K562 (cell line): ENCODE measurements around the gene RUNX1. TPM values are rescaled to one million over a fixed set of nuclear protein-coding genes. Genes with fewer than 3 reads are reported as not detected.

Experiments used
- ATAC-seq: fragments of 200-7000 bp; cut with Tn5 transposase; 3 replicates; pipeline ENCODE4 v1.9.1; 2020; ENCODE audit warnings: moderate library complexity
- BruUV-seq: library from RNA; stranded (reverse); fragments of 400-500 nt; replicated peaks from 2 replicates; lab custom pipeline; 2021; lab: Mats Ljungman, UMichigan
- CTCF ChIA-PET: fragments of 300-600 bp; formaldehyde crosslinking; extraction: SDS; loops from one replicate; lab custom pipeline; 2021; ENCODE audit warnings: low intra/inter-chr PET ratio; lab: Yijun Ruan, JAX
- POLR2A ChIA-PET: fragments of 300-600, 350-650 bp; sonication (Branson Sonifier 250); formaldehyde crosslinking; extraction: SDS; loops from one replicate; lab custom pipeline; 2021; ENCODE audit warnings: antibody characterized with exemption, inconsistent platforms; lab: Yijun Ruan, JAX
- DNase-seq, 4 experiments: peaks; one replicate each; pipeline versions ENCODE4 v3.0.0 to v3.0.0-alpha.2; 2011 to 2018; ENCODE audit warnings: low spot score in 3 of 4, mixed read lengths in 3 of 4; ENCODE audit errors: extremely low read depth in 1 of 4
- FAIRE-seq: peaks from 2 replicates; lab custom pipeline; 2011; peaks lifted over from hg19 to GRCh38; lab: Jason Lieb, UNC
- H2AFZ ChIP-seq: 2 replicates; pipeline ENCODE4 v1.6.0; 2011; ENCODE audit warnings: low read depth, low read length, control low read depth, inconsistent platforms
- H3K27ac ChIP-seq: fragments of 200-600 bp; 3 replicates; pipeline ENCODE4 v1.8.0; 2011; ENCODE audit warnings: low read depth, mild to moderate bottlenecking, control low read depth, inconsistent platforms, low read length, moderate library complexity, mixed read lengths; ENCODE audit errors: extremely low read depth
- H3K27me3 ChIP-seq, 2 experiments: fragments of 300-600 bp in 1 of 2; 2 replicates in 1 of 2; 3 replicates in 1 of 2; pipeline versions ENCODE4 v1.6.0 to v1.8.0; 2011; ENCODE audit warnings: inconsistent platforms in 2 of 2, low read length in 2 of 2, mild to moderate bottlenecking in 1 of 2, mixed read lengths in 1 of 2, moderate library complexity in 1 of 2; ENCODE audit not compliant: control insufficient read depth in 2 of 2, insufficient read depth in 2 of 2
- H3K36me3 ChIP-seq: fragments of 300-600 bp; 3 replicates; pipeline ENCODE4 v1.8.0; 2011; ENCODE audit warnings: mild to moderate bottlenecking, low read length, inconsistent platforms; ENCODE audit not compliant: control insufficient read depth, insufficient read depth
- H3K4me1 ChIP-seq, 2 experiments: fragments of 200-600 bp in 1 of 2; replicated peaks in 1 of 2; 2 replicates in 1 of 2; 3 replicates in 1 of 2; pipeline versions ENCODE4 v1.5.1 to v1.8.0; 2011; ENCODE audit warnings: inconsistent platforms in 2 of 2, low read length in 2 of 2, mild to moderate bottlenecking in 1 of 2, mixed read lengths in 1 of 2, moderate library complexity in 1 of 2; ENCODE audit not compliant: control insufficient read depth in 2 of 2, insufficient read depth in 2 of 2
- H3K4me2 ChIP-seq: 2 replicates; pipeline ENCODE4 v1.6.1; 2011; ENCODE audit warnings: low read length, control low read depth, inconsistent platforms, mixed read lengths; ENCODE audit not compliant: insufficient read depth
- H3K4me3 ChIP-seq: fragments of 200-600 bp; sonication (generic), shearing (Covaris generic); 2 replicates; pipeline ENCODE4 v1.5.1; 2016; ENCODE audit warnings: control low read depth, inconsistent platforms
- H3K79me2 ChIP-seq: fragments of 200-600 bp; 3 replicates; pipeline ENCODE4 v1.8.0; 2011; ENCODE audit warnings: low read length, inconsistent platforms; ENCODE audit not compliant: control insufficient read depth, insufficient read depth
- H3K9ac ChIP-seq, 2 experiments: 2 replicates each; pipeline versions ENCODE4 v1.6.0 to v1.6.1; 2011; ENCODE audit warnings: low read depth in 2 of 2, low read length in 2 of 2, control low read depth in 1 of 2, inconsistent platforms in 1 of 2, mild to moderate bottlenecking in 1 of 2, mixed read lengths in 1 of 2; ENCODE audit not compliant: insufficient read depth in 1 of 2
- H3K9me1 ChIP-seq: one replicate; pipeline ENCODE4 v1.6.0; 2011; ENCODE audit warnings: inconsistent platforms, mild to moderate bottlenecking, low read length, moderate library complexity; ENCODE audit not compliant: control insufficient read depth, insufficient read depth
- H3K9me3 ChIP-seq: replicated peaks from 2 replicates; pipeline ENCODE4 v1.5.1; 2011; ENCODE audit warnings: low read depth, low read length, inconsistent platforms; ENCODE audit not compliant: control insufficient read depth, insufficient read depth
- H4K20me1 ChIP-seq: replicated peaks from 2 replicates; pipeline ENCODE4 v1.6.1; 2011; ENCODE audit warnings: low read length, inconsistent platforms, mixed read lengths; ENCODE audit not compliant: control insufficient read depth, insufficient read depth
- ATF4 ChIP-seq: fragments of 450-650 bp; formaldehyde crosslinking; IDR thresholded peaks from 2 replicates; pipeline ENCODE4 v1.4.0; 2022; ENCODE audit warnings: mild to moderate bottlenecking, moderate library complexity
- CBFA2T2 ChIP-seq: fragments of 450-650 bp; conservative IDR thresholded peaks from 2 replicates; pipeline ENCODE4 v1.6.1; 2017; ENCODE audit warnings: mild to moderate bottlenecking
- ETS2 ChIP-seq: IDR thresholded peaks from 2 replicates; pipeline ENCODE4 v1.6.1; 2016; ENCODE audit warnings: borderline replicate concordance, missing genetic modification characterization, mild to moderate bottlenecking, moderate library complexity, missing compliant biosample characterization; ENCODE audit not compliant: poor library complexity, severe bottlenecking
- GTF2E2 ChIP-seq: fragments of 200-800 bp; sonication (Bioruptor generic); IDR thresholded peaks from 2 replicates; pipeline ENCODE4 v1.6.1; 2016; ENCODE audit warnings: missing genetic modification characterization, missing compliant biosample characterization
- NR2C1 ChIP-seq, 2 experiments: fragments of 450-650 bp; IDR thresholded peaks; 2 replicates each; pipeline ENCODE4 v1.6.1; 2017; ENCODE audit warnings: mild to moderate bottlenecking in 2 of 2, antibody characterized with exemption in 1 of 2, inconsistent platforms in 1 of 2, missing compliant biosample characterization in 1 of 2, missing genetic modification characterization in 1 of 2
- PKNOX1 ChIP-seq: fragments of 450-650 bp; IDR thresholded peaks from 2 replicates; pipeline ENCODE4 v1.6.1; 2016
- RAD51 ChIP-seq: fragments of 450-650 bp; IDR thresholded peaks from 2 replicates; pipeline ENCODE4 v1.7.1; 2016; ENCODE audit warnings: low read depth, mild to moderate bottlenecking, borderline replicate concordance
- RBBP5 ChIP-seq: fragments of 200-600 bp; sonication (generic); IDR thresholded peaks from 2 replicates; pipeline ENCODE4 v1.6.1; 2012; ENCODE audit warnings: borderline replicate concordance, mild to moderate bottlenecking, low read length, control low read depth, inconsistent platforms; ENCODE audit not compliant: insufficient read depth, poor library complexity, severe bottlenecking
- SOX6 ChIP-seq: fragments of 450-650 bp; IDR thresholded peaks from 2 replicates; pipeline ENCODE4 v1.6.1; 2014; ENCODE audit warnings: mild to moderate bottlenecking
- STAT5A ChIP-seq: IDR thresholded peaks from 2 replicates; pipeline ENCODE4 v1.6.1; 2012; ENCODE audit warnings: low read length, inconsistent platforms, borderline replicate concordance
- TFE3 ChIP-seq: fragments of 450-650 bp; formaldehyde crosslinking; IDR thresholded peaks from 2 replicates; pipeline ENCODE4 v1.4.0; 2020; ENCODE audit warnings: mild to moderate bottlenecking, mixed read lengths
- TOE1 ChIP-seq, 2 experiments: fragments of 450-650 bp in 1 of 2; sonication (generic) in 1 of 2; formaldehyde crosslinking in 1 of 2; IDR thresholded peaks; 2 replicates each; pipeline versions ENCODE4 v1.7.1 to v1.8.0; 2016 to 2022; ENCODE audit warnings: borderline replicate concordance in 2 of 2, mild to moderate bottlenecking in 2 of 2, antibody characterized with exemption in 1 of 2, inconsistent platforms in 1 of 2, low read depth in 1 of 2, missing genetic modification reagents in 1 of 2, moderate library complexity in 1 of 2
- USF2 ChIP-seq: sonication (generic); formaldehyde crosslinking; IDR thresholded peaks from 2 replicates; pipeline ENCODE4 v1.5.0; 2020; ENCODE audit warnings: missing genetic modification reagents
- ZBTB9 ChIP-seq: fragments of 450-650 bp; formaldehyde crosslinking; IDR thresholded peaks from 2 replicates; pipeline ENCODE4 v1.4.0; 2020; ENCODE audit warnings: mild to moderate bottlenecking, moderate library complexity
- ZNF175 ChIP-seq: fragments of 200-800 bp; sonication (Bioruptor generic); IDR thresholded peaks from 2 replicates; pipeline ENCODE4 v1.6.1; 2016; ENCODE audit warnings: low read depth, mild to moderate bottlenecking, missing genetic modification characterization, missing compliant biosample characterization
- WGBS: fragments of 100-300 bp; shearing (Covaris generic); methylation state at CpG from one replicate; pipeline ENCODE4 v1.1.6; 2016; ENCODE audit warnings: low coverage, mixed read lengths; ENCODE audit not compliant: insufficient coverage; ENCODE audit errors: missing lambda C conversion rate; 5-methylcytosine and 5-hydroxymethylcytosine counted together
- in situ Hi-C: fragments of 300-500 bp; cut with MboI; formaldehyde crosslinking; loops from 4 replicates; pipeline ENCODE4 v1.15.0; 2018; ENCODE audit warnings: inconsistent platforms, mixed read lengths
- intact Hi-C: fragments of 100-400 bp; cut with micrococcal nuclease; formaldehyde crosslinking; loops from 2 replicates; pipeline ENCODE4 v1.14.2; 2022
- polyA plus RNA-seq, 8 experiments: library from polyadenylated mRNA; depleted of rRNA in 4 of 8; stranded (reverse) in 5 of 8; unstranded in 3 of 8; fragments of >200 nt; fragmentation: Nextera tagmentation in 2 of 8; fragmentation: Illumina TruSeq in 1 of 8; extraction: Ambion mirVana in 2 of 8; extraction: Trizol in 1 of 8; gene quantifications; 2 replicates each; pipeline versions ENCODE4 v1.2.1 to v1.2.3, GENCODE V29; 2011 to 2014; ENCODE audit warnings: inconsistent platforms in 1 of 8, missing spikeins in 1 of 8
- total RNA-seq, 7 experiments: library from RNA; depleted of rRNA in 6 of 7; stranded (reverse); fragments of >200 nt in 6 of 7; fragmentation: Illumina TruSeq in 2 of 7; extraction: Trizol in 2 of 7; gene quantifications; 2 replicates each; pipeline versions ENCODE4 v1.2.1 to v1.2.3, GENCODE V29; 2011 to 2021; ENCODE audit warnings: low replicate concordance in 1 of 7

RUNX1 gene
- total and polyA plus RNA-seq, 9 of the 15 experiments (the other 6 are each of a cell fraction or from before 2014, with no cell fraction given) = 2.2 to 68.6 (median 17.8) TPM

- no peaks in the 10 kb centered on the region for H3K27me3 ChIP-seq
- no peaks in the 10 kb centered on the region for H3K79me2 ChIP-seq
- H3K4me2 ChIP-seq = no peak overlapping the region
- no peak overlapping the region for H3K27ac ChIP-seq
- no TSS peak for BruUV-seq
- DNase-seq = no peak
- intact Hi-C loops (no loop called here), in situ Hi-C loops (no loop called here)
- no peaks in the 10 kb centered on the region for H3K9me1 ChIP-seq
- H3K4me1 ChIP-seq = peaks cover 0 to 4% of the 10 kb centered on the region in 2 experiments; a peak in 1 of 5 replicates
- ChIA-PET CTCF (no interaction called here), POLR2A (interaction anchor here (0.8 to 1.6 kb wide), 5 partner anchors 10 to 214 kb away, joined by 3 to 4 read pairs (median 3); no protein-coding TSS in a partner anchor)
- peak; percentile 6 for FAIRE-seq
- no peaks in the 10 kb centered on the region for H3K36me3 ChIP-seq
- H2AFZ ChIP-seq = peak overlapping the region; percentile 53; the same call in 1 of the 2 replicates
- no peaks in the 10 kb centered on the region for H3K9me3 ChIP-seq
- H3K9ac ChIP-seq = no peak overlapping the region
- H3K4me3 ChIP-seq = no peak overlapping the region
- 18% methylated on average over 4 of the region's 4 CpGs for WGBS
- H4K20me1 ChIP-seq = no peaks in the 10 kb centered on the region
- no peak; the same call in 1 of the 3 replicates for ATAC-seq
- no peak for TF ChIP-seq ETS2 (tag)
- TF ChIP-seq ZNF175 (CRISPR knock-in tag) = no peak
- 0 out of 2 replicates have a peak, but pooled peaks have one; percentile 20 for TF ChIP-seq SOX6
- TF ChIP-seq RBBP5 = no peak
- TF ChIP-seq TOE1 (IDR thresholded peaks at IDR 0.05; ENCODE audit: borderline replicate concordance) = peak; percentile 78; the same call in 1 of the 2 replicates
- no peak for TF ChIP-seq TOE1 (CRISPR knock-in tag; IDR thresholded peaks at IDR 0.05; ENCODE audit: borderline replicate concordance, low read depth)
- TF ChIP-seq CBFA2T2 = 0 out of 2 replicates have a peak, but pooled peaks have one; percentile 4
- no peak for TF ChIP-seq ATF4 (CRISPR knock-in tag)
- TF ChIP-seq NR2C1 (IDR thresholded peaks at IDR 0.05) = no peak
- TF ChIP-seq NR2C1 (tag; IDR thresholded peaks at IDR 0.05) = no peak
- TF ChIP-seq USF2 (CRISPR knock-in tag) = peak; percentile 54
- TF ChIP-seq PKNOX1 = 0 out of 2 replicates have a peak, but pooled peaks have one; percentile 21
- TF ChIP-seq ZBTB9 (CRISPR knock-in tag) = no peak
- TF ChIP-seq STAT5A = no peak
- no peak for TF ChIP-seq GTF2E2
- TF ChIP-seq TFE3 = peak; percentile 96
- peak; percentile 58 for TF ChIP-seq RAD51
Observed at GRCh38 chr21:35090403-35090802, 41.3 kb upstream of the RUNX1 start.
